SU-DHL-6 (cell line): ENCODE data around the gene ATP7A.
"Not testable (repeated sequence)": the region's sequence is repeated elsewhere in the genome, so short reads cannot be mapped to it uniquely, and the experiment has no call there.

ENCODE experiments used
- H2AFZ ChIP-seq: fragments of 200-600 bp; sonication (generic); 2 replicates; pipeline ENCODE4 v1.6.1; 2014; ENCODE audit warnings: low read depth, mild to moderate bottlenecking, moderate library complexity, mixed read lengths, antibody characterized with exemption, low read length; ENCODE audit not compliant: severe bottlenecking
- H3F3A ChIP-seq: fragments of 200-600 bp; shearing (Covaris generic); 2 replicates; pipeline ENCODE4 v1.6.0; 2016; ENCODE audit warnings: antibody characterized with exemption, mild to moderate bottlenecking; ENCODE audit not compliant: insufficient read depth
- H3K27ac ChIP-seq: fragments of 200-600 bp; sonication (generic); 2 replicates; pipeline ENCODE4 v1.5.1; 2016; ENCODE audit warnings: low read depth, mild to moderate bottlenecking, low read length, moderate library complexity, mixed read lengths
- H3K27me3 ChIP-seq: fragments of 200-600 bp; sonication (generic), shearing (Covaris generic); 2 replicates; pipeline ENCODE4 v1.6.0; 2014; ENCODE audit warnings: mild to moderate bottlenecking, low read length
- H3K36me3 ChIP-seq: fragments of 200-600 bp; sonication (generic); 2 replicates; pipeline ENCODE4 v1.6.1; 2014; ENCODE audit warnings: mild to moderate bottlenecking, low read length, mixed read lengths
- H3K4me2 ChIP-seq: fragments of 300-600, 200-600 bp; shearing (Covaris generic), sonication (generic); 2 replicates; pipeline ENCODE4 v1.6.0; 2014; ENCODE audit warnings: low read length, low read depth, mild to moderate bottlenecking; ENCODE audit not compliant: poor library complexity, severe bottlenecking
- H3K4me3 ChIP-seq: fragments of 200-600 bp; sonication (generic); 2 replicates; pipeline ENCODE4 v1.5.1; 2014; ENCODE audit warnings: antibody characterized with exemption, low read length, mild to moderate bottlenecking, mixed read lengths; ENCODE audit not compliant: insufficient read depth, poor library complexity, severe bottlenecking
- H3K79me2 ChIP-seq: fragments of 200-600 bp; sonication (generic); 2 replicates; pipeline ENCODE4 v1.6.1; 2014; ENCODE audit warnings: mild to moderate bottlenecking, low read length, moderate library complexity; ENCODE audit not compliant: insufficient read depth
- H3K9ac ChIP-seq: fragments of 200-600 bp; sonication (generic); 2 replicates; pipeline ENCODE4 v1.7.0; 2014; ENCODE audit warnings: mild to moderate bottlenecking, low read length
- H3K9me2 ChIP-seq: fragments of 200-600 bp; sonication (generic); replicated peaks from 2 replicates; pipeline ENCODE4 v1.6.1; 2014; ENCODE audit warnings: low read length; ENCODE audit not compliant: insufficient read depth
- H3K9me3 ChIP-seq: fragments of 200-600 bp; sonication (generic); 2 replicates; pipeline ENCODE4 v1.6.1; 2014; ENCODE audit warnings: low read length, mixed read lengths; ENCODE audit not compliant: insufficient read depth
- H4K20me1 ChIP-seq: fragments of 200-600 bp; sonication (generic); 2 replicates; pipeline ENCODE4 v1.6.1; 2014; ENCODE audit warnings: low read depth, mild to moderate bottlenecking, antibody characterized with exemption, low read length, moderate library complexity, mixed read lengths
- CTCF ChIP-seq: fragments of 200-600 bp; sonication (generic); IDR thresholded peaks from one replicate; pipeline ENCODE4 v1.5.1; 2017; ENCODE audit warnings: antibody characterized with exemption, mild to moderate bottlenecking, low read length, moderate library complexity; ENCODE audit not compliant: insufficient read depth, poor library complexity, severe bottlenecking
- EZH2phosphoT487 ChIP-seq: fragments of 200-600 bp; sonication (generic), shearing (Covaris generic); conservative IDR thresholded peaks from 2 replicates; pipeline ENCODE4 v1.6.1; 2018; ENCODE audit warnings: mild to moderate bottlenecking, antibody characterized with exemption, low read length, moderate library complexity, mixed read lengths

Gene ATP7A

GRCh38 chrX:77937291-77937690 is 26.8 kb downstream of the ATP7A start:
- Histone ChIP-seq H3K27ac (no peak overlapping the region), H3K9me2 (no peaks in the 10 kb centered on the region), H3K9ac (no peak overlapping the region), H3K4me2 (no peak overlapping the region), H3K9me3 (no peaks in the 10 kb centered on the region), H3F3A (no peaks in the 10 kb centered on the region; the same call in 1 of the 2 replicates), H3K36me3 (no peaks in the 10 kb centered on the region), H3K79me2 (no peaks in the 10 kb centered on the region), H2AFZ (no peak overlapping the region), H3K27me3 (no peaks in the 10 kb centered on the region), H4K20me1 (no peaks in the 10 kb centered on the region), H3K4me3 (no peak overlapping the region)
- TF ChIP-seq EZH2phosphoT487, result no peak
- no peak for TF ChIP-seq CTCF

- H4K20me1 ChIP-seq, result no peaks in the 10 kb centered on the region
- H3K27me3 ChIP-seq, result no peaks in the 10 kb centered on the region
- no peaks in the 10 kb centered on the region for H3K79me2 ChIP-seq
- no peak overlapping the region for H3K9ac ChIP-seq
- no peaks in the 10 kb centered on the region for H3K9me2 ChIP-seq
- H3F3A ChIP-seq, result no peaks in the 10 kb centered on the region; the same call in 1 of the 2 replicates
- H3K4me3 ChIP-seq, result no peak overlapping the region
- TF ChIP-seq CTCF, result no peak
- no peak for TF ChIP-seq EZH2phosphoT487
- H3K27ac ChIP-seq, result no peak overlapping the region
- no peaks in the 10 kb centered on the region for H3K9me3 ChIP-seq
- no peak overlapping the region for H2AFZ ChIP-seq
- no peak overlapping the region for H3K4me2 ChIP-seq
- no peaks in the 10 kb centered on the region for H3K36me3 ChIP-seq
Measured at GRCh38 chrX:77938083-77938680, 27.7 kb downstream of the ATP7A start.

- H3F3A ChIP-seq, H3K9me3 ChIP-seq, H3K4me2 ChIP-seq, H3K9me2 ChIP-seq, H3K36me3 ChIP-seq, H3K27ac ChIP-seq, H3K4me3 ChIP-seq, H2AFZ ChIP-seq, H4K20me1 ChIP-seq, H3K9ac ChIP-seq, H3K79me2 ChIP-seq, H3K27me3 ChIP-seq: not testable (repeated sequence)
Measured at GRCh38 chrX:77945031-77945430, 34.5 kb downstream of the ATP7A start.

GRCh38 chrX:77945910-77946545 is 35.5 kb downstream of the ATP7A start:
- Histone ChIP-seq H3K36me3 (no peaks in the 10 kb centered on the region), H4K20me1 (no peaks in the 10 kb centered on the region), H2AFZ (no peak overlapping the region), H3F3A (no peaks in the 10 kb centered on the region; the same call in 1 of the 2 replicates), H3K4me3 (no peak overlapping the region), H3K9me3 (no peaks in the 10 kb centered on the region), H3K9me2 (no peaks in the 10 kb centered on the region), H3K9ac (no peak overlapping the region), H3K4me2 (no peak overlapping the region), H3K79me2 (no peaks in the 10 kb centered on the region), H3K27me3 (no peaks in the 10 kb centered on the region), H3K27ac (no peak overlapping the region)
- TF ChIP-seq CTCF, result no peak
- no peak for TF ChIP-seq EZH2phosphoT487
